Measurements from ENCODE around the gene ZBED1. TPM values are rescaled to one million over a fixed set of nuclear protein-coding genes. Genes with fewer than 3 reads are reported as not detected.

The ZBED1 gene
- total RNA-seq = 46.1 TPM

DNA sequence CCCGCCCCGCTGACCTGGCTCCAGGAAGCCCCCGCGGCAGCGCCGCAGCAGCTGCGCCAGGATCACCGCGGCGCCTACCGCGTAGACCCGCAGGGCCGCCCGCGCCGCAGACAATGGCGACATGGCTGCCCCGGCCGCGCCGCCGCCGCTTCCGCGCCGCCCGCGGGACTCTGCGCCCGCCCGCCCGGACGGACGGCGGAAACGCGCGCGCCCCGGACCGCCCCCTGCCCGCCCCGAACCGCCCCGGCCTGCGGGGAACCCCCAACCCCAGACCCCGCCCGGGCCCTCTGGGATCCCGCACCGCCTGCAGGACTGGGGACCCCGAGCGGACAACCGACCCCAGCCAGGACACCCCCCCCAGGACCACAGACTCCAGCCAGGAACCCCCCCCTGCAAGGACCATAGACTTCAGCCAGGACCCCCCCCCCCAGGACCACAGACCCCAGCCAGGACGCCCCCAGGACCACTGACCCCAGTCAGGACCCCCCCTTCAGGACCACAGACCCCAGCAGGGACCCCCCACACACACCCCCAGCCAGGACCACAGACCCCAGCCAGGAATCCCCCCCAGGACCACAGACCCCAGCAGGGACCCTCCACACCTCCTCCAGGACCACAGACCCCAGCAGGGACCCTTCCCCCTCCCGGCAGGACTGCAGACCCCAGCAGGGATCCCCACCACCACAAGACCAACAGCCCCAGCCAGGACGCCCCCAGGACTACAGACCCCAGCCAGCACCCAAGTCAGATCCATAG, at the start of gene ZBED1, which contains the start of gene DHRSX:
TSS of gene ZBED1 (minus strand) at position 174 of the 756 bp plus-strand sequence. CDS start 10,257 bp downstream, outside the sequence.
TSS of gene DHRSX (minus strand) at position 174 of the 756 bp plus-strand sequence. CDS start at position 123, 51 bp downstream.

Other genes with a start within 250 kb of the ZBED1 start
- gene DHRSX, start within 50 bp of the ZBED1 start, total RNA-seq = 25.8 TPM
- gene CD99, start 190.3 kb upstream of the ZBED1 start, total RNA-seq = 34.8 TPM

Data from diencephalon (tissue), 1 donor.